Measurements from ENCODE around the gene IFT20. TPM values are rescaled to one million over a fixed set of nuclear protein-coding genes. Genes with fewer than 3 reads are reported as not detected.

The IFT20 gene
- total RNA-seq, 2 experiments from 2014 or later = 24.6 to 28.9 TPM

DNA sequence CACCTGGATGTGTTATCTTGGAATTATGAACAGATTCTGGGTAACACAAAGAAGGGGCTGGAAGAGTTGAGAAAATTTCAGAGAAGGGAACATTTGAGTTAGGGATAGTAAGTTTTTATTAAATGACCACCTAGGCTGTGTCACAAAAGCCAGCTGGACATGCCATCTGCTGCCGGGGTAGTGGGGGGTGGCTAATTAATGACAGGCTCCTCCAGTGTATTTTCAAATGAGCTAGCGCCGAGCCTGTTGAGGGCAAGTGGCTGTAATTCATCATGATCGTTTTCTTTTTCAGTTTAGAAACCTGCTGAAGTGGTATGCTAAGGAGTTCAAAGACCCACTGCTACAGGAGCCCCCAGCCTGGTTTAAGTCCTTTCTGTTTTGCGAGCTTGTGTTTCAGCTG is 10.1 kb downstream of the IFT20 start:
- peaks cover 4% of the 10 kb centered on the region for H3K36me3 Mint-ChIP-seq
- no peak for DNase-seq
- no peak overlapping the region for H3K27ac Mint-ChIP-seq
- no peak for ATAC-seq (ENCODE audit: low read depth)
- POLR2A ChIA-PET = interaction anchor here (1.1 kb wide), 1 partner anchor 10 kb away, joined by 5 read pairs; the partner anchor contains the start of genes IFT20 and TNFAIP1
- H3K27me3 Mint-ChIP-seq = no peaks in the 10 kb centered on the region
- no peak overlapping the region for H3K4me3 Mint-ChIP-seq
- no peaks in the 10 kb centered on the region for H3K9me3 Mint-ChIP-seq
- peaks cover 14% of the 10 kb centered on the region for H3K4me1 Mint-ChIP-seq

GRCh38 chr17:28324781-28325180 is 10.5 kb downstream of the IFT20 start:
- Mint-ChIP-seq H3K27me3 (no peaks in the 10 kb centered on the region), H3K36me3 (peaks cover 4% of the 10 kb centered on the region), H3K4me3 (no peak overlapping the region), H3K4me1 (peaks cover 19% of the 10 kb centered on the region), H3K27ac (no peak overlapping the region), H3K9me3 (no peaks in the 10 kb centered on the region)
- ATAC-seq (ENCODE audit: low read depth) (no peak), DNase-seq (no peak)
- POLR2A ChIA-PET = no interaction called here

GRCh38 chr17:28324267-28324745 is 11.0 kb downstream of the IFT20 start:
- Mint-ChIP-seq H3K9me3 (no peaks in the 10 kb centered on the region), H3K4me3 (no peak overlapping the region), H3K36me3 (peaks cover 4% of the 10 kb centered on the region), H3K4me1 (peaks cover 19% of the 10 kb centered on the region), H3K27ac (no peak overlapping the region), H3K27me3 (no peaks in the 10 kb centered on the region)
- POLR2A ChIA-PET = no interaction called here
- no peak for ATAC-seq (ENCODE audit: low read depth)
- DNase-seq = no peak

DNA sequence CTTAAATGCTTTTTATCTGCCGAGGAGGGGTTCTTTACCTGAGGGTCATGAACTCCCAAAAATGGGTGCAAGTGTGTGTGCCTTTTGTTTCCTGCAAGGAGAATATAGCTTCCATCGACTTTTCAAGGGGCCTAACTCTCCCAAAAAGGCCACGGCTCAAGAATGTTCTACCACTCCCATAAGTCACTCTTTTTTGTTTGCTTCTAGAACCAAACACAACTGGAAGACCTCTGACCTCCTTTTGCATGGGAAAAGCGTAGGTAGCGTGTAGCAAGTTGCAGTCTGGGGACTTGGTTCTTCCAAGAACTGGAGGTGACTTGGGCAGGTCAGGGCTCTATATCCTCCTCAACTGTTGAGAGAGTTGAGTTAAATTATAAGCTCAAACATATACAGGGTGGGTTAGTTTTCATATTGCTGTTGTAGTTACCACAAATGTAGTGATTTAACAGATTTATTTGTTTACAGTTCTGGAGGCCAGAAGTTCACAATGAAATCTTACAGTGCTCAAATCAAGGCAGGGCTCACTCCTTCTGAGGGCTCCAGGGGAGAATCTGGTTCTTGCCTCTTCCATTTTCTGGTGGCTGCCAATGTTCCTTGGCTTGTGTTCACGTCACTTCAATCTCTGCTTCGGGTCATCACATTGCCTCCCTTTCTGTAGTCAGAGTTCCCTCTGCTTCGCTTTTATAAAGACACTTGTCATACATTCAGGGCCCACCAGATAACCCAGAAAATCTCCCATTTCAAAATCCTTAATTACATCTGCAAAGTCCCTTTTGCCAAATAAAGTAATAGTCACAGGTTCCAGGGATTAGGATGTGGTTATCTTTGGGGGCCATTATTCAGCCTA is 14.8 kb downstream of the IFT20 start:
- ATAC-seq (ENCODE audit: low read depth) (no peak), DNase-seq (no peak)
- H3K27me3 Mint-ChIP-seq = no peaks in the 10 kb centered on the region
- H3K4me1 Mint-ChIP-seq = peaks cover 32% of the 10 kb centered on the region
- H3K27ac Mint-ChIP-seq = peak overlapping the region; percentile 47
- POLR2A ChIA-PET = interaction anchor here (1.5 to 3.6 kb wide), 3 partner anchors 11 to 37 kb away, joined by 3 to 24 read pairs (median 19); partner anchors contain the start of genes IFT20, POLDIP2 and TNFAIP1
- H3K36me3 Mint-ChIP-seq = peaks cover 3% of the 10 kb centered on the region
- no peaks in the 10 kb centered on the region for H3K9me3 Mint-ChIP-seq
- peak overlapping the region; percentile 84 for H3K4me3 Mint-ChIP-seq

GRCh38 chr17:28319598-28319935 is 15.7 kb downstream of the IFT20 start:
- peaks cover 32% of the 10 kb centered on the region for H3K4me1 Mint-ChIP-seq
- peaks cover 3% of the 10 kb centered on the region for H3K36me3 Mint-ChIP-seq
- H3K9me3 Mint-ChIP-seq = no peaks in the 10 kb centered on the region
- peak overlapping the region; percentile 84 for H3K4me3 Mint-ChIP-seq
- H3K27me3 Mint-ChIP-seq = no peaks in the 10 kb centered on the region
- peak overlapping the region; percentile 86 for H3K27ac Mint-ChIP-seq
- POLR2A ChIA-PET = interaction anchor here (3.3 to 3.6 kb wide), 2 partner anchors 16 to 38 kb away, joined by 19 to 24 read pairs; partner anchors contain the start of genes IFT20, POLDIP2 and TNFAIP1
- ATAC-seq (ENCODE audit: low read depth) = no peak
- DNase-seq = no peak

GRCh38 chr17:28318759-28319597 is 16.3 kb downstream of the IFT20 start, which contains the start of gene TMEM97:
Gene TMEM97 (plus strand): TSS chr17:28319200. CDS start chr17:28319240, 40 bp downstream.
- peak within 1 kb of the TSS; percentile 86 for H3K27ac Mint-ChIP-seq

GRCh38 chr17:28317966-28318758 is 17.1 kb downstream of the IFT20 start:
- DNase-seq = no peak
- H3K4me1 Mint-ChIP-seq = peaks cover 32% of the 10 kb centered on the region
- no peak for ATAC-seq (ENCODE audit: low read depth)
- peaks cover 3% of the 10 kb centered on the region for H3K36me3 Mint-ChIP-seq
- H3K27me3 Mint-ChIP-seq = no peaks in the 10 kb centered on the region
- no peaks in the 10 kb centered on the region for H3K9me3 Mint-ChIP-seq
- H3K27ac Mint-ChIP-seq = peak overlapping the region; percentile 86
- peak overlapping the region; percentile 84 for H3K4me3 Mint-ChIP-seq
- POLR2A ChIA-PET = interaction anchor here (0.7 to 3.6 kb wide), 5 partner anchors 14 to 277 kb away, joined by 3 to 24 read pairs (median 5); partner anchors contain the start of genes IFT20, POLDIP2 and TNFAIP1

More at GRCh38 chr17:28318759-28319597, 16.3 kb downstream of the IFT20 start, which contains the start of gene TMEM97:
- H3K27me3 Mint-ChIP-seq = no peaks in the 10 kb centered on the region
- ATAC-seq (ENCODE audit: low read depth) (peak; percentile 99), DNase-seq (peak; percentile 95)
- POLR2A ChIA-PET = interaction anchor here (0.7 to 3.6 kb wide), 4 partner anchors 14 to 278 kb away, joined by 3 to 24 read pairs (median 12); partner anchors contain the start of genes IFT20, POLDIP2 and TNFAIP1
- H3K4me1 Mint-ChIP-seq = peaks cover 32% of the 10 kb centered on the region
- no peaks in the 10 kb centered on the region for H3K9me3 Mint-ChIP-seq
- H3K4me3 Mint-ChIP-seq = peak within 1 kb of the TSS; percentile 84
- H3K36me3 Mint-ChIP-seq = peaks cover 3% of the 10 kb centered on the region

- Mint-ChIP-seq H3K36me3 (peaks cover 3% of the 10 kb centered on the region), H3K27me3 (peaks cover 2% of the 10 kb centered on the region), H3K4me1 (peaks cover 30% of the 10 kb centered on the region), H3K9me3 (no peaks in the 10 kb centered on the region), H3K4me3 (peak overlapping the region; percentile 84), H3K27ac (peak overlapping the region; percentile 12)
- POLR2A ChIA-PET = interaction anchor here (1.8 to 3.6 kb wide), 3 partner anchors 18 to 276 kb away, joined by 5 to 24 read pairs (median 19); partner anchors contain the start of genes IFT20, POLDIP2 and TNFAIP1
- DNase-seq = no peak
- no peak for ATAC-seq (ENCODE audit: low read depth)
Measured at GRCh38 chr17:28317099-28317965, 17.9 kb downstream of the IFT20 start.

GRCh38 chr17:28315846-28316705 is 19.2 kb downstream of the IFT20 start:
- no peaks in the 10 kb centered on the region for H3K9me3 Mint-ChIP-seq
- POLR2A ChIA-PET = no interaction called here

GRCh38 chr17:28313841-28314240 is 21.4 kb downstream of the IFT20 start:
- peaks cover 11% of the 10 kb centered on the region for H3K27me3 Mint-ChIP-seq
- H3K4me1 Mint-ChIP-seq = peaks cover 14% of the 10 kb centered on the region
- ATAC-seq (ENCODE audit: low read depth) = no peak
- no peaks in the 10 kb centered on the region for H3K9me3 Mint-ChIP-seq
- no peak overlapping the region for H3K27ac Mint-ChIP-seq
- H3K36me3 Mint-ChIP-seq = no peaks in the 10 kb centered on the region
- no peak overlapping the region for H3K4me3 Mint-ChIP-seq
- no peak for DNase-seq
- POLR2A ChIA-PET = no interaction called here

More at GRCh38 chr17:28315846-28316705, 19.2 kb downstream of the IFT20 start:
- peaks cover 24% of the 10 kb centered on the region for H3K4me1 Mint-ChIP-seq
- H3K27me3 Mint-ChIP-seq = peaks cover 5% of the 10 kb centered on the region
- H3K27ac Mint-ChIP-seq = no peak overlapping the region
- no peak overlapping the region for H3K4me3 Mint-ChIP-seq
- H3K36me3 Mint-ChIP-seq = peaks cover 3% of the 10 kb centered on the region
- no peak for DNase-seq
- no peak for ATAC-seq (ENCODE audit: low read depth)

GRCh38 chr17:28306954-28307401 is 28.3 kb downstream of the IFT20 start:
- Mint-ChIP-seq H3K27ac (no peak overlapping the region), H3K36me3 (no peaks in the 10 kb centered on the region), H3K4me1 (no peaks in the 10 kb centered on the region), H3K9me3 (no peaks in the 10 kb centered on the region), H3K27me3 (peaks cover 47% of the 10 kb centered on the region), H3K4me3 (no peak overlapping the region)
- ATAC-seq (ENCODE audit: low read depth) (no peak), DNase-seq (no peak)
- POLR2A ChIA-PET = no interaction called here
